Cardiac muscle cell (in vitro differentiated cells and primary cell): ENCODE data around the gene C1orf232. TPM values are rescaled to one million over a fixed set of nuclear protein-coding genes. Genes with fewer than 3 reads are reported as not detected.

Source experiments
- DNase-seq, 2 donors: peaks; one replicate each; pipeline versions ENCODE4 v3.0.0 to v3.0.0-alpha.2; 2010 to 2017; ENCODE audit warnings: low read depth in 1 of 2, low spot score in 1 of 2
- H3K27ac ChIP-seq: fragments of 200-600 bp; sonication (generic); 2 replicates; pipeline ENCODE4 v1.5.1; 2016
- H3K27me3 ChIP-seq: fragments of 200-600 bp; sonication (generic); 2 replicates; pipeline ENCODE4 v1.6.0; 2016; ENCODE audit warnings: control low read depth
- H3K36me3 ChIP-seq: fragments of 200-600 bp; sonication (generic); 2 replicates; pipeline ENCODE4 v1.5.1; 2016; ENCODE audit warnings: control low read depth
- H3K4me1 ChIP-seq: fragments of 200-600 bp; sonication (generic); 2 replicates; pipeline ENCODE4 v1.8.1; 2017; ENCODE audit warnings: low read depth, mild to moderate bottlenecking, mixed run types
- H3K4me3 ChIP-seq: fragments of 200-600 bp; sonication (generic); 2 replicates; pipeline ENCODE4 v1.5.1; 2016; ENCODE audit warnings: mild to moderate bottlenecking
- H3K9me3 ChIP-seq: fragments of 200-600 bp; sonication (generic); 2 replicates; pipeline ENCODE4 v1.5.1; 2017; ENCODE audit warnings: low read depth, mild to moderate bottlenecking, control low read depth
- polyA plus RNA-seq: library from polyadenylated mRNA; unstranded; fragments of >200 nt; fragmentation: Nextera tagmentation; extraction: Ambion mirVana; gene quantifications from 2 replicates; pipeline ENCODE4 v1.2.1, GENCODE V29; 2016
- total RNA-seq: library from RNA; depleted of rRNA; stranded (reverse); fragments of >200 nt; gene quantifications from 2 replicates; pipeline ENCODE4 v1.2.3, GENCODE V29; 2016
- TF ChIP-seq, protein P1 (sequence below): IDR thresholded peaks from 2 replicates; pipeline ENCODE4 v1.5.1; 2012; ENCODE audit warnings: low read depth, mild to moderate bottlenecking, low read length

The C1orf232 gene
- total and polyA plus RNA-seq, 2 experiments from 2014 or later: not detected

GRCh38 chr1:26191739-26192138 is 23.0 kb upstream of the C1orf232 start:
- no peak overlapping the region for H3K4me3 ChIP-seq
- no peaks in the 10 kb centered on the region for H3K9me3 ChIP-seq
- TF ChIP-seq, protein P1, sequence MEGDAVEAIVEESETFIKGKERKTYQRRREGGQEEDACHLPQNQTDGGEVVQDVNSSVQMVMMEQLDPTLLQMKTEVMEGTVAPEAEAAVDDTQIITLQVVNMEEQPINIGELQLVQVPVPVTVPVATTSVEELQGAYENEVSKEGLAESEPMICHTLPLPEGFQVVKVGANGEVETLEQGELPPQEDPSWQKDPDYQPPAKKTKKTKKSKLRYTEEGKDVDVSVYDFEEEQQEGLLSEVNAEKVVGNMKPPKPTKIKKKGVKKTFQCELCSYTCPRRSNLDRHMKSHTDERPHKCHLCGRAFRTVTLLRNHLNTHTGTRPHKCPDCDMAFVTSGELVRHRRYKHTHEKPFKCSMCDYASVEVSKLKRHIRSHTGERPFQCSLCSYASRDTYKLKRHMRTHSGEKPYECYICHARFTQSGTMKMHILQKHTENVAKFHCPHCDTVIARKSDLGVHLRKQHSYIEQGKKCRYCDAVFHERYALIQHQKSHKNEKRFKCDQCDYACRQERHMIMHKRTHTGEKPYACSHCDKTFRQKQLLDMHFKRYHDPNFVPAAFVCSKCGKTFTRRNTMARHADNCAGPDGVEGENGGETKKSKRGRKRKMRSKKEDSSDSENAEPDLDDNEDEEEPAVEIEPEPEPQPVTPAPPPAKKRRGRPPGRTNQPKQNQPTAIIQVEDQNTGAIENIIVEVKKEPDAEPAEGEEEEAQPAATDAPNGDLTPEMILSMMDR: no peak
- H3K27me3 ChIP-seq: no peaks in the 10 kb centered on the region
- H3K36me3 ChIP-seq: no peaks in the 10 kb centered on the region
- peak in 1 of 2 donors; percentile 50 for DNase-seq
- peak overlapping the region; percentile 54 for H3K27ac ChIP-seq
- H3K4me1 ChIP-seq: peaks cover 4% of the 10 kb centered on the region

GRCh38 chr1:26190373-26190987 is 21.7 kb upstream of the C1orf232 start, which contains the start of gene CATSPER4:
Gene CATSPER4 (plus strand): TSS chr1:26190602. CDS start chr1:26190628, 26 bp downstream.
- H3K36me3 ChIP-seq: no peaks in the 10 kb centered on the region
- no peaks in the 10 kb centered on the region for H3K27me3 ChIP-seq
- TF ChIP-seq, protein P1: no peak
- H3K4me3 ChIP-seq: no peak within 1 kb of the TSS
- peak; percentile 47 to 74 for DNase-seq
- H3K27ac ChIP-seq: no peak within 1 kb of the TSS
- H3K9me3 ChIP-seq: no peaks in the 10 kb centered on the region
- peaks cover 4% of the 10 kb centered on the region for H3K4me1 ChIP-seq

GRCh38 chr1:26189751-26190275 is 21.1 kb upstream of the C1orf232 start:
- Histone ChIP-seq H3K36me3 (no peaks in the 10 kb centered on the region), H3K9me3 (no peaks in the 10 kb centered on the region), H3K27me3 (no peaks in the 10 kb centered on the region), H3K27ac (no peak overlapping the region), H3K4me3 (no peak overlapping the region), H3K4me1 (peaks cover 4% of the 10 kb centered on the region)
- no peak for DNase-seq
- TF ChIP-seq, protein P1: no peak

DNA sequence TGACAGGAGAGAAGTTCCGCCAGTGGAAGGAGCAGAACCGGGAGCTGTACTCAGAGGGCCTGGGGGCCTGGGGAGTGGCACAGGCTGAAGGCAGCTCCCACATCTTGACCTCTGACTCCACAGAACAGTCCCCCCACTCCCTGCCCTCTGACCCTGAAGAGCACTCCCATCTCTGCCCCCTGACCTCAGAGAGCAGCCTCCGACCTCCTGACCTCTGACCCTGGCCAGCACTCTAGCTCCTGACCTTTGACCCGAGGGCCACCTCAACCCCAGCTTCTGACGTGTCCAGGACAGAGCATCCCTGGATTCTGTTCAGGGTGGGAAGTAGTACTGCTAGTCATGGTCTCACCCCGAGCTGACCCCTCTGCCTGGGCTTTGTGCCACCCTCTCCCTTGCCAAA is 20.6 kb upstream of the C1orf232 start:
- Histone ChIP-seq H3K4me1 (peaks cover 4% of the 10 kb centered on the region), H3K9me3 (no peaks in the 10 kb centered on the region), H3K27me3 (no peaks in the 10 kb centered on the region), H3K36me3 (no peaks in the 10 kb centered on the region), H3K27ac (no peak overlapping the region), H3K4me3 (no peak overlapping the region)
- TF ChIP-seq, protein P1: no peak
- DNase-seq: no peak

- Histone ChIP-seq H3K4me1 (peaks cover 4% of the 10 kb centered on the region), H3K9me3 (no peaks in the 10 kb centered on the region), H3K27me3 (no peaks in the 10 kb centered on the region), H3K4me3 (no peak overlapping the region), H3K36me3 (no peaks in the 10 kb centered on the region), H3K27ac (no peak overlapping the region)
- no peak for DNase-seq
- TF ChIP-seq, protein P1: no peak
These were observed 19.7 kb upstream of the C1orf232 start for GRCh38 chr1:26188477-26188876.
